Activated T-cell treated with anti-CD3 and anti-CD28 coated beads for 24 hours (primary cell): ENCODE measurements around the gene RILPL1.

Source experiments
- DNase-seq: peaks from one replicate; pipeline ENCODE4 v3.0.0-alpha.2; 2020; ENCODE audit warnings: low read depth

Gene RILPL1

DNA sequence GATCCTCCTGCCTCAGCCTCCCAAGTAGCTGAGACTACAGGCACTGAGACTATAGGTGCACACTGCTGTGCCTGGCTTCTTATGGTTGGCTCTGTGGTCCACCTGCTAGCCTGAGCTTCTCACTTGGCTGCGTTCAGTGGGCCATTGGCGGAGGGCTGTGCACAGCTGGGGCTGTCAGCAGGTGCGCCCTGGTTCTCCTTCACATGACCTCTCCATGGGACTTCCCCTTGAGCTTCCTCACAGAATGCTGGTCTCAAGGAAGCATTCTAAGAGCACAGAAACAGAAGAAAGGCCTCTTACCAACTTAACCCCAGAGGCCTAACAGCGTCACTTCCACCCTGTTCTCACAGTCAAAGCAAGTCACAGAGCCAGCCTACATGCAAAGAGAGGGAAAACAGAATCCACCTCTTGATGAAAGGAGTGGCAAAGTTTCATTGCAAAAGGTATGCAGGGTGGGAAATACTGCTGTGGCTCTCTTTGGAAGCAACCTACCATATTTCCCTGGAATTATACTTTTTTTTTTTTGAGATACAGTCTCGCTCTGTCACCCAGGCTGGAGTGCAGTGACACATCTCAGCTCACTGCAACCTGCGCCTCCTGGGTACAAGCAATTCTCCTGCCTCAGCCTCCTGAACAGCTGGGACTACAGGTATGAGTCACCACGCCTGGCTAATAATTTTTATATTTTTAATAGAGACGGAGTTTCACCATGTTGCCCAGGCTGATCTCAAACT, 106.3 kb downstream of the RILPL1 start:
- DNase-seq = no peak

- no peak for DNase-seq
These were observed 112.2 kb downstream of the RILPL1 start for GRCh38 chr12:123421314-123421713.
